Testis (tissue), 3 donors: ENCODE results near the gene TBC1D22A. TPM values are rescaled to one million over a fixed set of nuclear protein-coding genes. Genes with fewer than 3 reads are reported as not detected.
A peak's percentile ranks its signal among the peaks of the same experiment; 100 is the strongest.

Experiments used
- DNase-seq: peaks from one replicate; pipeline ENCODE4 v3.0.0-alpha.2; 2019
- H3K27ac ChIP-seq, 2 donors: fragments of 200-600 bp; sonication (generic); one replicate each; pipeline ENCODE4 v1.5.1; 2019
- H3K27me3 ChIP-seq: fragments of 200-600 bp; sonication (generic); one replicate; pipeline ENCODE4 v1.5.1; 2019
- H3K36me3 ChIP-seq: fragments of 200-600 bp; sonication (generic); one replicate; pipeline ENCODE4 v1.5.1; 2017; ENCODE audit warnings: low read depth; ENCODE audit errors: missing control alignments
- H3K4me1 ChIP-seq: fragments of 200-600 bp; sonication (generic); one replicate; pipeline ENCODE4 v1.5.1; 2019
- H3K4me3 ChIP-seq, 2 donors: fragments of 200-600 bp; sonication (generic); one replicate each; pipeline ENCODE4 v1.5.1; 2017 to 2019
- H3K9me3 ChIP-seq: fragments of 200-600 bp; sonication (generic); one replicate; pipeline ENCODE4 v1.5.1; 2017
- POLR2A ChIP-seq: fragments of 450-650 bp; IDR thresholded peaks from one replicate; pipeline ENCODE4 v1.6.1; 2017; ENCODE audit warnings: antibody characterized with exemption, mild to moderate bottlenecking, moderate library complexity
- WGBS, 2 donors: methylation state at CpG; one replicate each; pipeline ENCODE4 v1.1.5; 2018; 5-methylcytosine and 5-hydroxymethylcytosine counted together
- intact Hi-C: fragments of 100-400 bp; cut with DNase I; formaldehyde crosslinking; loops from one replicate; pipeline ENCODE4 v1.15.1; 2023; ENCODE audit warnings: low total_unique reads
- polyA plus RNA-seq: library from polyadenylated mRNA; stranded (reverse); fragments of 350-450 nt; fragmentation: Illumina TruSeq; extraction: RNeasy Lipid Tissue Mini Kit (QIAGEN cat#74804); gene quantifications from one replicate; pipeline ENCODE4 v1.2.3, GENCODE V29; 2014; ENCODE audit warnings: low read depth, low replicate concordance; ENCODE audit not compliant: insufficient read depth
- total RNA-seq, 2 donors: library from RNA; depleted of rRNA; stranded (reverse); fragments of >200 nt; gene quantifications; one replicate each; pipeline ENCODE4 v1.2.3, GENCODE V29; 2016
- TF ChIP-seq, protein P1 (sequence below), 3 experiments: fragments of 450-650 bp in 2 of 3; fragments of 200-600 bp in 1 of 3; sonication (generic) in 1 of 3; IDR thresholded peaks; one replicate each; pipeline ENCODE4 v1.5.1; 2016 to 2019; ENCODE audit warnings: antibody characterized with exemption in 3 of 3, mild to moderate bottlenecking in 2 of 3, moderate library complexity in 1 of 3

The TBC1D22A gene
- total and polyA plus RNA-seq, 3 donors from 2014 or later, result 16.6 to 32.8 (median 28.5) TPM

DNA sequence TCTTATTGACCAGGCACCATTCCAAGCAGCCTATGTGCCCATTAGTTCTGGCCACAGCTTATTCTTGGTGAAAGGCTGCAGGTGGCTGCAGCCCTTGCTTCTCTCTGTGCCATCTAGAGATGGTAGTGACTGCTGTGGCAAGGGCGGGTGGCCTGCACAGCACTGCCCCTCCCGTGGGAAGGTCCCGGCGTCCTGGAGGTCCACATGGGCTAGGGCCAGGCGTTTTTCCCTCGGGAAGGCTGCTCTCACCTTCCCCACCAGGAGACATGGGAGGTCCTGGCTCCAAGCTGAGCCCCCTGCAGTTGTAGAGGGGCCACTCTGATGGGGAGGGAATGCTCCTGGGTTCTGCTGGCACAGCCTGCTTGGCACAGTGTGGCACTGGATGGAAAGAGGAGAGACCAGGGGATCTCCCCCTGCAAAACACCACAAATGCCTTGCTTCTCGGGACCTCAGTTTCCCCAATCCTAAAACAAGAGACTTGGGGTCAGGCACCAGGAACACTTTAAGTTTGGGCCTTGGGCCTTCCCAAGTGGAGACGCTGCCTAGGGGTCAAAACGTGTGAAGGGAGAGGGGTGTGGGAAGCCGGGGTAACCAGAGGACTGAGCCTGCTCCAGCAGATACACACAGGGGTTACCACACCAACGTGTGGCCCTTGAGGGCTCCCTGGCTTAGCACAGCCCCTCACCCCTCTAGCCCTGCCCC lies 10.0 kb upstream of the TBC1D22A start:
- WGBS, 2 donors, result 77 to 84% methylated on average over 5 to 11 of the region's 11 CpGs
- Histone ChIP-seq H3K9me3 (no peaks in the 10 kb centered on the region), H3K4me3 (no peak overlapping the region), H3K4me1 (peaks cover 3% of the 10 kb centered on the region), H3K27me3 (no peaks in the 10 kb centered on the region), H3K36me3 (no peaks in the 10 kb centered on the region), H3K27ac (no peak overlapping the region)
- no peak for TF ChIP-seq POLR2A
- TF ChIP-seq, protein P1, sequence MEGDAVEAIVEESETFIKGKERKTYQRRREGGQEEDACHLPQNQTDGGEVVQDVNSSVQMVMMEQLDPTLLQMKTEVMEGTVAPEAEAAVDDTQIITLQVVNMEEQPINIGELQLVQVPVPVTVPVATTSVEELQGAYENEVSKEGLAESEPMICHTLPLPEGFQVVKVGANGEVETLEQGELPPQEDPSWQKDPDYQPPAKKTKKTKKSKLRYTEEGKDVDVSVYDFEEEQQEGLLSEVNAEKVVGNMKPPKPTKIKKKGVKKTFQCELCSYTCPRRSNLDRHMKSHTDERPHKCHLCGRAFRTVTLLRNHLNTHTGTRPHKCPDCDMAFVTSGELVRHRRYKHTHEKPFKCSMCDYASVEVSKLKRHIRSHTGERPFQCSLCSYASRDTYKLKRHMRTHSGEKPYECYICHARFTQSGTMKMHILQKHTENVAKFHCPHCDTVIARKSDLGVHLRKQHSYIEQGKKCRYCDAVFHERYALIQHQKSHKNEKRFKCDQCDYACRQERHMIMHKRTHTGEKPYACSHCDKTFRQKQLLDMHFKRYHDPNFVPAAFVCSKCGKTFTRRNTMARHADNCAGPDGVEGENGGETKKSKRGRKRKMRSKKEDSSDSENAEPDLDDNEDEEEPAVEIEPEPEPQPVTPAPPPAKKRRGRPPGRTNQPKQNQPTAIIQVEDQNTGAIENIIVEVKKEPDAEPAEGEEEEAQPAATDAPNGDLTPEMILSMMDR (IDR thresholded peaks at IDR 0.05), result no peak
- intact Hi-C loops, result no loop called here
- DNase-seq, result no peak

DNA sequence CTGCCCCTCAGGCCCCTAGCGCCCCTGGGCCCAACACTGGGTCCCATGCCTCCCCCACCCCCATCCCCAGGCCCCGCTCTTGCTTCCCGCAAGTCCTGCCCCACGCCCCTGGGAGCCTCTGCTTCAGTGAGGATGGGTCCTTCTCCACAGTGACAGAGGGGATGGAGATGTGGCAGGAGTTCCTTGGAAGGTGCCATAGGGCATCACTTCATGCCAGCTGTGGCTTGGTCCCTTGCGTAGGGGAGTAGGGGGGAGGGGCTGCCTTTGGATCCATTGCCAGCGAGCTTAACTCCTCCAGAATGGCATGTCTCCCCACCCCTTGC lies 9.5 kb upstream of the TBC1D22A start:
- Histone ChIP-seq H3K4me1 (peaks cover 3% of the 10 kb centered on the region), H3K4me3 (no peak overlapping the region), H3K36me3 (no peaks in the 10 kb centered on the region), H3K27ac (no peak overlapping the region), H3K9me3 (no peaks in the 10 kb centered on the region), H3K27me3 (no peaks in the 10 kb centered on the region)
- TF ChIP-seq, protein P1 (IDR thresholded peaks at IDR 0.05), result no peak
- TF ChIP-seq POLR2A, result no peak
- 91 to 100% methylated on average over 3 to 4 of the region's 6 CpGs for WGBS, 2 donors
- intact Hi-C loops, result no loop called here
- DNase-seq, result no peak

DNA sequence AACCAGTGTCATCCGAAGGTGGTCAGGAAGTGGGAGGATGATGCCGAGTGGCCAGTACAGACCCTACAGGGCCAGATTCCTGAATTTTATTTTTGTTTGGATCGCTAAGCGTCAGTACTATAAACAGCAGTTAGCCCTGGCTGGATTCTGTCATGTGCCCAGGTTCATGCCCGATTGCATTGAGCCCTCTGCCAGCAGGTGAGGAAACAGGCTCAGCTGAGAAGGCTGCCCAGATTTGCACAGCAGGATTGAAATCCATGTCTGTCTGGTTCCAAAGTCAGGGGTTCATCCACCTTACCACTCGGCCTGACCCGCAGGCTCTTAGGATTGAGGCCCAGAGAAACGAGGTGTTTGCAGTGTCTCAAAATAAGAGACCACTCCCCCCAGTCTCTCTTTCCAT lies 9.1 kb upstream of the TBC1D22A start:
- H3K9me3 ChIP-seq, result no peaks in the 10 kb centered on the region
- intact Hi-C loops, result no loop called here
- DNase-seq, result no peak
- 84 to 94% methylated on average over 8 of the region's 8 CpGs for WGBS, 2 donors
- TF ChIP-seq, protein P1 (IDR thresholded peaks at IDR 0.05), result no peak
- no peak for TF ChIP-seq POLR2A
- H3K36me3 ChIP-seq, result no peaks in the 10 kb centered on the region
- peaks cover 3% of the 10 kb centered on the region for H3K4me1 ChIP-seq
- H3K27ac ChIP-seq, result no peak overlapping the region
- no peak overlapping the region for H3K4me3 ChIP-seq
- H3K27me3 ChIP-seq, result no peaks in the 10 kb centered on the region

DNA sequence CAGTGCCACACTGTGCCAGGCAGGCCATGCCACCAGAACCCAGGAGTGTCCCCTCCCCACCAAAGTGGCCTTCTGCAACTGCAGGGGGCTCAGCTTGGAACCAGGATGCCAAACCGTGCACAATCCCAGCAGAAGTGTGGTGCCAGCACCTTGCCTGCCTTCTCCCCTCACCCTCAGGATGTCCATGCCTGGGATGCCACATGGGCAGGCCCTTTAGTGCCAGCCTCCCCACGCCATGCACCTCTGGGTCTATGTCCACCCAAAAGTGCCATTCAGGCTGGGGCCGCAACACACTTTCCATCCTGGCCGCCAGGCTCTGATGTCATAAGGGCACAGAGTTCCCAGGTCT lies 8.7 kb upstream of the TBC1D22A start:
- Histone ChIP-seq H3K4me3 (no peak overlapping the region), H3K27me3 (no peaks in the 10 kb centered on the region), H3K9me3 (no peaks in the 10 kb centered on the region), H3K36me3 (no peaks in the 10 kb centered on the region), H3K27ac (peak overlapping the region in 1 of 2 donors; percentile 47), H3K4me1 (peaks cover 3% of the 10 kb centered on the region)
- 82% methylated on average over 4 of the region's 4 CpGs; no CpG with 5 or more reads in 1 of the 2 donors for WGBS, 2 donors
- DNase-seq, result no peak
- intact Hi-C loops, result no loop called here
- TF ChIP-seq POLR2A, result no peak
- TF ChIP-seq, protein P1 (IDR thresholded peaks at IDR 0.05), result no peak
